SH-SY5Y (cell line): ENCODE data around the gene TOR1AIP2.

Experiments
- GATA2 ChIP-seq: IDR thresholded peaks from 2 replicates; pipeline ENCODE4 v1.6.1; 2011; ENCODE audit warnings: mild to moderate bottlenecking, low read depth, low read length
- GATA3 ChIP-seq: IDR thresholded peaks from 2 replicates; pipeline ENCODE4 v1.6.1; 2011; ENCODE audit warnings: low read depth, mild to moderate bottlenecking, low read length, moderate library complexity

Gene TOR1AIP2

DNA sequence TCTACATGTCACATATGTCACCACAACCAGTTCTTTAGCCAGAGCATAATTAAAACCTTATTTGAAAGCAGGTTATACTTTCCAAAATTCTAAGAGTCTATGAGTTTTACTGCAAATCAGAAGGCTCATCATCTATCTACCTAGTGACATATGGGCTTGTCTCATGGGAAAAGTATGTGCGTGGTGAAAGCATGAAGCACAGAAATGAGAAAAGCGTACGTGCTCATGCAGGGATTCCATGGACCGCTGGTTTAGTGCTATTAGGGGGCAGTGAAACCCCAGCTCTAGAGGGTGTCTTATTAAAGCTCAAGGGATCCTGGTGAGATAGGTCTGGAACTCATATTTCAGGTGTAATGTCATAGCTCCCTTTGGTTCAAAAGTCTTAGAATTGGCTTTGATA is 84.3 kb downstream of the TOR1AIP2 start:
- TF ChIP-seq GATA2 (no peak), GATA3 (no peak)
